ENCODE measurements around the gene SLC22A23.

Gene SLC22A23

DNA sequence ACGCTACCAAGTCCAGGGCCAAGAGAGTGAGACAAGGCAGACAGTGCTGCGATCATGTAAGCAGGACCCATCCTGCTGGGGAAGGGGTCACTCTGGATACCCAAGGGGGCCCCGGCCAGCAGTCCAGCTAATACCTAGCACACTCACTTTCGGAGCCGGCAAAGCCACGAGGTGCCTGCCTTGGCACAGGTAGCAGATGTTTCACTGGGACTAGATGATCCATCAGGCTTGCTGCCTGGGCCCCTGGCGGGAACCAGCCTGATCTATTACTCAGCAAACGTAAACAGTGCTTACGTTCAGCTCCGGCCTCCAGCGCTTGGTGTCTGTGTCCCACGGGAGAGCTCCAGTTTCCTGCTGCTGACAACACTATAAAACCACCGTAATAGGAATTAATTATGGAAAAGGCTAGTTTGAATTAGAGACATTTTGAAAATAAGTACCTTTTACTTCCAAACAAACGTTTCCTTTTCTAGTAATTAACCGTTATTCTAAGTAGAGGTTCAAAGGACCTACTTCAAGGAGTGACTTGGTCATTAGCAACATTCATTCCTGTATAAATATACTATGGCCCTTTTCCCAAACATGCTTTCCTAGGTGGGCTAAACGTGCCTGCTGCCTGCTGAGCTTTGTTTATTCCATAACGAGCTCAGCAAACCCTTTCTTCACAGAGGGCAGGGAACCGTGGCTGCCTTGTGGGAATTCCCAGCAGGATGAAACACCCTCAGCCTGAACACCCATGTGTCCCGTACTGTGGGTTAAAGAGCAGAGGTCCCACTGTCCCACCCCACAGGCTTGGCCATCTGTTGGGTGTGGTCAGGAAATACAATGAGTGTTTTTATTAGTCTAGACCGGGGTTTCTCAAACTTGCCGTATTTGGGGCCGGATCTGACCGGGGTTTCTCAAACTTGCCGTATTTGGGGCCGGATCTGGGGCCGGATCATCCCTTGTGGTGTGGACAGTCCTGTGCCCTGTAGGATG lies 18.4 kb downstream of the SLC22A23 start:
- no peak for DNase-seq (ENCODE audit: low read depth)
- TF ChIP-seq, protein P1, sequence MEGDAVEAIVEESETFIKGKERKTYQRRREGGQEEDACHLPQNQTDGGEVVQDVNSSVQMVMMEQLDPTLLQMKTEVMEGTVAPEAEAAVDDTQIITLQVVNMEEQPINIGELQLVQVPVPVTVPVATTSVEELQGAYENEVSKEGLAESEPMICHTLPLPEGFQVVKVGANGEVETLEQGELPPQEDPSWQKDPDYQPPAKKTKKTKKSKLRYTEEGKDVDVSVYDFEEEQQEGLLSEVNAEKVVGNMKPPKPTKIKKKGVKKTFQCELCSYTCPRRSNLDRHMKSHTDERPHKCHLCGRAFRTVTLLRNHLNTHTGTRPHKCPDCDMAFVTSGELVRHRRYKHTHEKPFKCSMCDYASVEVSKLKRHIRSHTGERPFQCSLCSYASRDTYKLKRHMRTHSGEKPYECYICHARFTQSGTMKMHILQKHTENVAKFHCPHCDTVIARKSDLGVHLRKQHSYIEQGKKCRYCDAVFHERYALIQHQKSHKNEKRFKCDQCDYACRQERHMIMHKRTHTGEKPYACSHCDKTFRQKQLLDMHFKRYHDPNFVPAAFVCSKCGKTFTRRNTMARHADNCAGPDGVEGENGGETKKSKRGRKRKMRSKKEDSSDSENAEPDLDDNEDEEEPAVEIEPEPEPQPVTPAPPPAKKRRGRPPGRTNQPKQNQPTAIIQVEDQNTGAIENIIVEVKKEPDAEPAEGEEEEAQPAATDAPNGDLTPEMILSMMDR (IDR thresholded peaks at IDR 0.05; ENCODE audit: control insufficient read depth, extremely low read depth, insufficient read depth), result no peak
- no peak overlapping the region for H3K4me3 ChIP-seq (ENCODE audit: low read depth, low read length)

DNA sequence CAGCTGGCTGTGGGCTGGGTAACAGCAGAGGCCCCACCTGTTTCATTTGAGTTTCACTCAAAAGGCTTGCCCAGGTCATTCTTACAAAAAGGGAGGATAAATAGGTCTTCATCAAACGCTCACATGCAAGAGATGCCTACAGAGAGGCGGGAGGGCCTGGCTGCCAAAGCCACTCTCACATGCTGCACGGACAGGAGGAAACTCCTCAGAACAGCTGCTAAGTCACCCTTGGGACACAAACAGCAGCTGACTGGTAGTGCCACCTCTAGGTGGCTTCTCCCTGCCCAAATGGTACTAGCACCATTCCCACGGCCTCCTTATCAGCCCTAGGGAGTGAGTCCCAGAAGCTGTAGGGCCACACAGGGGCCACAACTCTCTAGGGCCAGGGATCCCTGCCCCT lies 23.8 kb downstream of the SLC22A23 start:
- no peak for DNase-seq (ENCODE audit: low read depth)
- no peak overlapping the region for H3K4me3 ChIP-seq (ENCODE audit: low read depth, low read length)
- TF ChIP-seq, protein P1 (IDR thresholded peaks at IDR 0.05; ENCODE audit: control insufficient read depth, extremely low read depth, insufficient read depth), result peak; percentile 23; the same call in 1 of the 2 replicates

DNA sequence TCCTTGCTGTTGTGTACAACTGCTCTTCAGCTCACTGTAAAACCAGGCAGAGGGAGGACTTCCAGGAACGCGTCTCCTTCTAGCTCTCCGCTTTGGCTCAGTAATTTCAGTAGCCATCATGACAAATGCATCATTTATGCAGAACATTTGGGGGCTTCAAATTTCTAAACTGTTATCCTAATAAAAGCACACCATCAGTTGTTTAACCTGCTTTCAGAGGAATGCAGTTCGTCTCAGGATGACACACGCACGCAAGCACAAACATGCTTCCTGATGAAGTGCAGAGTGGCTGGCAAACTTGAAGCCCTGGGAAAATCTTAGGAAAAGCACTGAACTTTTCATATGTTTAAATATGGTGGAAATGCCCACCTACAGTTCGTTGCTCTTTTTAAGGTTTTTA lies 24.4 kb downstream of the SLC22A23 start:
- TF ChIP-seq, protein P1 (IDR thresholded peaks at IDR 0.05; ENCODE audit: control insufficient read depth, extremely low read depth, insufficient read depth), result no peak
- no peak overlapping the region for H3K4me3 ChIP-seq (ENCODE audit: low read depth, low read length)
- DNase-seq (ENCODE audit: low read depth), result no peak

DNA sequence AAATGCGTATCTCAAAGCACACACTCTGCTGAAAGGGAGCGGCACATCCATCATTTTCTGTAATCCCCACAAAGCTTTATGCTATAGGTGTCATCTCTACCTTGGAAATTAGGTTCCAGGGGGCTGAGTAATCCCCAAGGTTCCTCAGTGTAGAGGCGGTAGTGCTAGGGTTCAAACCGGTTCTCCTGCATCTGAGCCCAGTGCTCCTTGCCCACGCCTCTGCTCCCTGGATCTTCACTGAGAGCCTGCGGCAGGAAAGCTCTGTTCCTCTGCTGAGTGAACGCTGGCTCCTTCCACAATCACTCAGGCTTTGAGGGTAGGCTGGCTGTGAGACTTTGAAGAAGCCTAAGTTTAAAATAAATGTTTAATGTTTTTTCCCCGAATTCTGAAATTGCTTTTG lies 24.9 kb downstream of the SLC22A23 start:
- TF ChIP-seq, protein P1 (IDR thresholded peaks at IDR 0.05; ENCODE audit: control insufficient read depth, extremely low read depth, insufficient read depth), result no peak
- no peak for DNase-seq (ENCODE audit: low read depth)

DNA sequence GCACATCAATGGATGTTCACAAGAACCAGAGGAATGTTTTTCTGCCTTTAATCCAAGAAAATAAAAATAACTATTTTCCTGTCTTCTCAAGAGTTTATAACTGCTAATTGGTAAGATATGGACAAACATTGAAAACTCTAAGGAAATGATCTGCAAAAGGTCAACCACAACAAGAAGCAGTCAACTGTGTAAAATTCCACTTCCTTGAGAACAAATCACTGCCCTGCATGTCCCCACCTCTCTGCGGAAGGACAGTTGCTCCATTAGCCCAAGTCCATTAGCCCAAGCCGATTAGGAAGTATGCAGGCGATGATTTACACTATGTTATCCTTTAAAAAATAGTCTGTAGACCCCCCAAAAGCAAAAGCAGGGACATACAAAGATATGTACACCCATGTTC lies 27.6 kb downstream of the SLC22A23 start:
- TF ChIP-seq, protein P1 (IDR thresholded peaks at IDR 0.05; ENCODE audit: control insufficient read depth, extremely low read depth, insufficient read depth), result no peak
- H3K4me3 ChIP-seq (ENCODE audit: low read depth, low read length), result no peak overlapping the region
- no peak for DNase-seq (ENCODE audit: low read depth)

More for the DNA sequence above, 24.9 kb downstream of the SLC22A23 start:
- no peak overlapping the region for H3K4me3 ChIP-seq (ENCODE audit: low read depth, low read length)

DNA sequence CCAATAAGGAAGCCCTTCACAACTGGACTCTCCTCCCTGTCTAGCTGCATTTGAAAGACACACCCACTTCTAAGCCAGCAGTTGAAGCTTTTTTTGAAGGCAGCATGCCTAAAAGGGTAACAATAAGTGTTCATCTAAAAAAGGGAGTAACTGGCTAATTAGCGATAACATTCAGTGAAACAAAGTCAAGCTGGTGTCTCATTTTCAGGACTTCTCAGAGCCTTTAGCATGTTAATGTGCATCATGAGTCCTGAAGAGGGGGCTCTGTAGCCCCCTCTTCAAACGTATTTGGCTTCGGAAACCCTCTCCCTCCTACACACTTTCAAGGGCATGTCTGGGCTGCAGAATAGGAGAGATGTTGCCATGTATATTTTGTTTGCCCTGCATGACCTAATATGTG lies 28.1 kb downstream of the SLC22A23 start:
- DNase-seq (ENCODE audit: low read depth), result no peak
- H3K4me3 ChIP-seq (ENCODE audit: low read depth, low read length), result no peak overlapping the region
- TF ChIP-seq, protein P1 (IDR thresholded peaks at IDR 0.05; ENCODE audit: control insufficient read depth, extremely low read depth, insufficient read depth), result no peak
